Testis (tissue), 2 donors: ENCODE measurements around the gene SLC25A3.

ENCODE experiments used
- CTCF ChIP-seq, 3 experiments: fragments of 450-650 bp in 2 of 3; fragments of 200-600 bp in 1 of 3; sonication (generic) in 1 of 3; IDR thresholded peaks; one replicate each; pipeline ENCODE4 v1.5.1; 2016 to 2019; ENCODE audit warnings: antibody characterized with exemption in 3 of 3, mild to moderate bottlenecking in 2 of 3, moderate library complexity in 1 of 3
- POLR2A ChIP-seq: fragments of 450-650 bp; IDR thresholded peaks from one replicate; pipeline ENCODE4 v1.6.1; 2017; ENCODE audit warnings: antibody characterized with exemption, mild to moderate bottlenecking, moderate library complexity

- TF ChIP-seq CTCF (IDR thresholded peaks at IDR 0.05) (no peak), POLR2A (no peak)
These were observed 57.8 kb downstream of the SLC25A3 start for GRCh38 chr12:98651328-98651727.
